ENCODE measurements around the gene RELL1.

GRCh38 chr4:37561803-37562207 lies 124.4 kb downstream of the RELL1 start:
- TF ChIP-seq ZNF580 (tag by site-specific recombination; IDR thresholded peaks at IDR 0.05): no peak
- TF ChIP-seq ZNF501 (tag by site-specific recombination; IDR thresholded peaks at IDR 0.05): no peak
- no peak for TF ChIP-seq ZNF670 (tag by site-specific recombination; IDR thresholded peaks at IDR 0.05; ENCODE audit: low read depth)
- TF ChIP-seq, protein P1, sequence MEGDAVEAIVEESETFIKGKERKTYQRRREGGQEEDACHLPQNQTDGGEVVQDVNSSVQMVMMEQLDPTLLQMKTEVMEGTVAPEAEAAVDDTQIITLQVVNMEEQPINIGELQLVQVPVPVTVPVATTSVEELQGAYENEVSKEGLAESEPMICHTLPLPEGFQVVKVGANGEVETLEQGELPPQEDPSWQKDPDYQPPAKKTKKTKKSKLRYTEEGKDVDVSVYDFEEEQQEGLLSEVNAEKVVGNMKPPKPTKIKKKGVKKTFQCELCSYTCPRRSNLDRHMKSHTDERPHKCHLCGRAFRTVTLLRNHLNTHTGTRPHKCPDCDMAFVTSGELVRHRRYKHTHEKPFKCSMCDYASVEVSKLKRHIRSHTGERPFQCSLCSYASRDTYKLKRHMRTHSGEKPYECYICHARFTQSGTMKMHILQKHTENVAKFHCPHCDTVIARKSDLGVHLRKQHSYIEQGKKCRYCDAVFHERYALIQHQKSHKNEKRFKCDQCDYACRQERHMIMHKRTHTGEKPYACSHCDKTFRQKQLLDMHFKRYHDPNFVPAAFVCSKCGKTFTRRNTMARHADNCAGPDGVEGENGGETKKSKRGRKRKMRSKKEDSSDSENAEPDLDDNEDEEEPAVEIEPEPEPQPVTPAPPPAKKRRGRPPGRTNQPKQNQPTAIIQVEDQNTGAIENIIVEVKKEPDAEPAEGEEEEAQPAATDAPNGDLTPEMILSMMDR (tag by site-specific recombination; IDR thresholded peaks at IDR 0.05): no peak
- no peak for TF ChIP-seq ZNF10 (tag by site-specific recombination; IDR thresholded peaks at IDR 0.05)
- no peak for TF ChIP-seq ZBTB7A (tag by site-specific recombination; IDR thresholded peaks at IDR 0.05; ENCODE audit: low read depth)
- TF ChIP-seq ZNF248 (tag by site-specific recombination; IDR thresholded peaks at IDR 0.05): no peak
- no peak for TF ChIP-seq ZNF777 (tag by site-specific recombination; IDR thresholded peaks at IDR 0.05; ENCODE audit: borderline replicate concordance)
- peak; percentile 81 for TF ChIP-seq ZNF324 (tag by site-specific recombination; IDR thresholded peaks at IDR 0.05)
- no peak; the same call in 1 of the 2 replicates for TF ChIP-seq TSHZ1 (tag by site-specific recombination; IDR thresholded peaks at IDR 0.05; ENCODE audit: borderline replicate concordance)
- TF ChIP-seq ZBTB1 (tag by site-specific recombination; IDR thresholded peaks at IDR 0.05): no peak
- no peak for TF ChIP-seq ZNF510 (tag by site-specific recombination; IDR thresholded peaks at IDR 0.05; ENCODE audit: insufficient replicate concordance)
- TF ChIP-seq ZNF561 (tag by site-specific recombination; IDR thresholded peaks at IDR 0.05; ENCODE audit: borderline replicate concordance): no peak
- no peak for TF ChIP-seq GLI4 (tag by site-specific recombination; IDR thresholded peaks at IDR 0.05)
